HFFc6 (cell line): ENCODE results near the gene PPP1R11. TPM values are rescaled to one million over a fixed set of nuclear protein-coding genes. Genes with fewer than 3 reads are reported as not detected.

Experiments
- DNase-seq: peaks from one replicate; pipeline ENCODE4 v3.0.0-alpha.2; 2018
- H3K27ac Mint-ChIP-seq: 2 replicates; pipeline ENCODE4 v1.8.0; 2020; ENCODE audit warnings: mild to moderate bottlenecking, mixed read lengths
- H3K27me3 Mint-ChIP-seq: 2 replicates; pipeline ENCODE4 v1.8.0; 2021; ENCODE audit warnings: mild to moderate bottlenecking, moderate library complexity, mixed read lengths; ENCODE audit not compliant: insufficient read depth
- H3K36me3 Mint-ChIP-seq: 2 replicates; pipeline ENCODE4 v1.8.0; 2021; ENCODE audit warnings: low read depth, mixed read lengths
- H3K4me1 Mint-ChIP-seq: 2 replicates; pipeline ENCODE4 v1.8.0; 2020; ENCODE audit warnings: low read depth, mixed read lengths
- H3K4me3 Mint-ChIP-seq: 2 replicates; pipeline ENCODE4 v1.8.0; 2020; ENCODE audit warnings: mild to moderate bottlenecking, moderate library complexity, mixed read lengths
- H3K9me3 Mint-ChIP-seq: 2 replicates; pipeline ENCODE4 v1.8.0; 2020; ENCODE audit warnings: mild to moderate bottlenecking, mixed read lengths
- total RNA-seq, 6 experiments: library from RNA; stranded (reverse); fragmentation: NEBNext Ultra II Directional; extraction: Animal tissue kit (Norgen Biotek cat#: 25700); gene quantifications; 2 replicates in 1 of 6; 3 replicates in 5 of 6; pipeline ENCODE4 v1.2.3, GENCODE V29; 2021
- TF ChIP-seq, protein P1 (sequence below): fragments of 200-600 bp; sonication (generic); IDR thresholded peaks from 2 replicates; pipeline ENCODE4 v1.5.0; 2021; ENCODE audit warnings: antibody characterized with exemption, mild to moderate bottlenecking

PPP1R11 gene
- total RNA-seq, 6 experiments from 2014 or later: 47.1 to 61.7 (median 53.2) TPM

- peak; percentile 85 for DNase-seq
- H3K27ac Mint-ChIP-seq: peak overlapping the region; percentile 47
- H3K27me3 Mint-ChIP-seq: peaks cover 30% of the 10 kb centered on the region
- peaks cover 40% of the 10 kb centered on the region for H3K4me1 Mint-ChIP-seq
- H3K9me3 Mint-ChIP-seq: no peaks in the 10 kb centered on the region
- peak overlapping the region; percentile 90 for H3K4me3 Mint-ChIP-seq
- TF ChIP-seq, protein P1, sequence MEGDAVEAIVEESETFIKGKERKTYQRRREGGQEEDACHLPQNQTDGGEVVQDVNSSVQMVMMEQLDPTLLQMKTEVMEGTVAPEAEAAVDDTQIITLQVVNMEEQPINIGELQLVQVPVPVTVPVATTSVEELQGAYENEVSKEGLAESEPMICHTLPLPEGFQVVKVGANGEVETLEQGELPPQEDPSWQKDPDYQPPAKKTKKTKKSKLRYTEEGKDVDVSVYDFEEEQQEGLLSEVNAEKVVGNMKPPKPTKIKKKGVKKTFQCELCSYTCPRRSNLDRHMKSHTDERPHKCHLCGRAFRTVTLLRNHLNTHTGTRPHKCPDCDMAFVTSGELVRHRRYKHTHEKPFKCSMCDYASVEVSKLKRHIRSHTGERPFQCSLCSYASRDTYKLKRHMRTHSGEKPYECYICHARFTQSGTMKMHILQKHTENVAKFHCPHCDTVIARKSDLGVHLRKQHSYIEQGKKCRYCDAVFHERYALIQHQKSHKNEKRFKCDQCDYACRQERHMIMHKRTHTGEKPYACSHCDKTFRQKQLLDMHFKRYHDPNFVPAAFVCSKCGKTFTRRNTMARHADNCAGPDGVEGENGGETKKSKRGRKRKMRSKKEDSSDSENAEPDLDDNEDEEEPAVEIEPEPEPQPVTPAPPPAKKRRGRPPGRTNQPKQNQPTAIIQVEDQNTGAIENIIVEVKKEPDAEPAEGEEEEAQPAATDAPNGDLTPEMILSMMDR: peak; percentile 39; the same call in 1 of the 2 replicates
- H3K36me3 Mint-ChIP-seq: no peaks in the 10 kb centered on the region
Observed at GRCh38 chr6:30101444-30102413, 34.7 kb downstream of the PPP1R11 start.

- peaks cover 40% of the 10 kb centered on the region for H3K4me1 Mint-ChIP-seq
- no peaks in the 10 kb centered on the region for H3K36me3 Mint-ChIP-seq
- TF ChIP-seq, protein P1: no peak
- H3K9me3 Mint-ChIP-seq: no peaks in the 10 kb centered on the region
- H3K4me3 Mint-ChIP-seq: peak overlapping the region; percentile 90
- peak overlapping the region; percentile 40 for H3K27ac Mint-ChIP-seq
- peaks cover 27% of the 10 kb centered on the region for H3K27me3 Mint-ChIP-seq
- no peak for DNase-seq
Observed at GRCh38 chr6:30102414-30102969, 35.5 kb downstream of the PPP1R11 start.

- TF ChIP-seq, protein P1: peak; percentile 93
- H3K36me3 Mint-ChIP-seq: no peaks in the 10 kb centered on the region
- peak overlapping the region; percentile 40; the same call in 1 of the 2 replicates for H3K27ac Mint-ChIP-seq
- peak overlapping the region; percentile 90 for H3K4me3 Mint-ChIP-seq
- H3K4me1 Mint-ChIP-seq: peaks cover 40% of the 10 kb centered on the region
- DNase-seq: peak; percentile 75
- H3K27me3 Mint-ChIP-seq: peaks cover 31% of the 10 kb centered on the region
- no peaks in the 10 kb centered on the region for H3K9me3 Mint-ChIP-seq
Observed at GRCh38 chr6:30102970-30103871, 36.2 kb downstream of the PPP1R11 start.

DNA sequence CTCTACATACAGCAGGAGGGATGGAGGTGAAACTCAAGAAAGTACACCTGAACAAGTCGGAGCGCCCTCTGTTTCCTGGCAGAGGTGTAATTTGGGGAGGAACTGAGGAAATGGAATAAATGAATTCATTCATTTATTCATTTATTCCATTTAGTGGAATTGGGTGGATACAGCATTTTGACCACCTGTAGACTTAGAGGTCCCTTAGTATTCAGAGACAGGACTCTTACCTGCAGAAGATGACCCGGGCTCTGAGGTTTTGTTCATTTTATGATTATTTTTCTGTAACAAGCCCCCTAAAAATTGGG is 36.8 kb downstream of the PPP1R11 start:
- Mint-ChIP-seq H3K36me3 (no peaks in the 10 kb centered on the region), H3K27ac (0 out of 2 replicates have a peak overlapping the region, but pooled peaks have one; percentile 7), H3K27me3 (peaks cover 31% of the 10 kb centered on the region), H3K9me3 (no peaks in the 10 kb centered on the region), H3K4me3 (peak overlapping the region; percentile 90), H3K4me1 (peaks cover 40% of the 10 kb centered on the region)
- TF ChIP-seq, protein P1: no peak
- DNase-seq: no peak

GRCh38 chr6:30104661-30105060 is 37.7 kb downstream of the PPP1R11 start:
- Mint-ChIP-seq H3K27me3 (peaks cover 29% of the 10 kb centered on the region), H3K27ac (no peak overlapping the region), H3K4me3 (no peak overlapping the region), H3K9me3 (no peaks in the 10 kb centered on the region), H3K4me1 (peaks cover 40% of the 10 kb centered on the region), H3K36me3 (no peaks in the 10 kb centered on the region)
- TF ChIP-seq, protein P1: peak; percentile 32
- DNase-seq: no peak
